Stimulated activated CD4-positive, alpha-beta T cell treated with anti-CD3 and anti-CD28 coated beads, Interleukin-15, amount 100 ng/mL, for 48 hours (primary cell): ENCODE measurements around the gene CYTH4.

Experiments
- DNase-seq, 2 donors: peaks; one replicate each; pipeline ENCODE4 v3.0.0-alpha.2; 2020; ENCODE audit warnings: low read depth in 2 of 2

CYTH4 gene

DNA sequence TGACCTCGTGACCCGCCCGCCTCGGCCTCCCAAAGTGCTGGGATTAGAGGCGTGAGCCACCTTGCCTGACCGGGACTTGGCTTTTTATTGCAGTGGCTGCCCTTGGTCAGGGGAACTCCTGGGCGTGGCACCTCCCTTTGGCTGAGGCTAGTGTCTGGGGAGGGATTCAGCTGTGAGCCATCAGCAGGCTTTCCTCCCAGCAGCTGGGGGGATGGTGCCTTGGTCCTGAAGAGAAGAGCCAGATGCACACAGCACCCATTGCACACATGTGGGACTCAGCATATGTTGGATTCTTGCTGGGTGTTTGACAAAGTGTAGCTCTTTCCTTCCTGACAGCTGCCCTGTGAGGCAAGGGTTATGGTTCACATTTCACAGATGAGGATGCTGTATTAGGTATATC lies 8.4 kb downstream of the CYTH4 start:
- DNase-seq: no peak

- DNase-seq: no peak
These were observed 9.4 kb downstream of the CYTH4 start for GRCh38 chr22:37291559-37292298.

DNA sequence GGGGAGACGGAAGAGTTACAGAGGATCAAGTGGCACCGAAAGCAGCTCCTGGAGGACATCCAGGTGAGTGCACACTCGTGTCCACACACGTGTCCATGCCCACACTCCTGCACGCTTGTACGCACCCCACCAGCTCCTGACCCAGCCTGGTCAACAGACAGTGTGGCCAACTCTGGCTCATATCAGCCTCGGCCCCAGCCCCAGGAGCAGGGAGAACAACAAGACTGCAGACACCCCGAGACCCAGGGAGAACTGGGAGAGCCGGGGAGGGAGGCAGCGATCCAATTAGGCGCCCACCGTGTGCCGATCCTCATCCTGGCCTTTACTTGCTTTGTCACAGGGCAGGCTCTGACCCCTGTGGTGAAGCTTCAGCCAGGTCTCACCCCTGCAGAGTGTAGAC lies 10.3 kb downstream of the CYTH4 start:
- no peak for DNase-seq

DNA sequence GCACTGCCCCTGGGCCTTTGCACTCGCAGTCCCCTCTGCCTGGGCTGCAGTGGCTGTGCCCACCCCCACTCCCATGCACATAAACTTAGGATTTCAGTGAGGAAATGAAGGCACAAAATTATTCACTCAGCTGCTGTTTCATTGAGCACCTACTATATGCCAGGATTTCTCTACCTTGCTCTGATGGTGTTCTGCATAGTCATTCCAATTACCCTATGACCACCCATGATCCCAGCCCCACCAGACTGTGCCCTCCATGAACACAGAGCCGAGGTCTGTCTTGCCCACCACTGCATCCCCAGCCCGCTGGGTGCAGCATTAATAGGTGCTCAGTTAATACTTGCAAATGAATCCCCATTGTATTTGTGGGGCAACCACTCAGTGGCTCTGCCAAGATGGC lies 10.9 kb downstream of the CYTH4 start:
- no peak for DNase-seq

- DNase-seq: no peak
These were observed 12.4 kb downstream of the CYTH4 start for GRCh38 chr22:37294747-37295146.

DNA sequence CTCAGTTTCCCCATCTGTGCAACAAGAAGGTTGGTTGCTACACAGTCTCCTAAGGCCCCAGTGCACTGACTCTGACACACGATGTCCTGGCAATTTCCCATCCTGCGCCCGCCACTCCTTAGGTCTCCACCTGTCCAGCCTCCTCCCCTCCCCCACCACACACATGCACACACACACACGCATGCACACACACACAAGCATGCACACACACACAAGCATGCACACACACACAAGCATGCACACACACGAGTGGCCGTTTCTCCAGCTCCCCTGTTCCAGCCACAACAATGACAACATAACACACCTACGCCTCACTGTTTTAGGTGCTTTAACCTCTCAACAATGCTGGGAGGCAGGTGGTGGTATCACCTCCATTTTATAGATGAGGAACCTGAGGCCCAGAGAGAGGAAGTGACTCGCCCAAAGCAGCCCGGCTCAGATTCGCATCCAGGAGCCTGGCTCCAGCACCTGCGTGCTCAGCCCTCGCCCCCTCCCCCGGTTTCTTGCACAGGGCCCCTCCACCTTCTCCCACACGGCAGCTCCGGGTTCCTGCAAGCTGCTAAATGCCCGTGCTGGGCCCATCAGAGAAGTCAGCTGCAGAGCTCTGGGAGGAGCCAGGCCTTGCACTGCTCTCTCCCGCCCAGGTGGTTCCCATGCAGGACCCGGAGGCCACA lies 13.0 kb downstream of the CYTH4 start:
- no peak for DNase-seq

GRCh38 chr22:37295946-37296345 lies 13.6 kb downstream of the CYTH4 start:
- no peak for DNase-seq

DNA sequence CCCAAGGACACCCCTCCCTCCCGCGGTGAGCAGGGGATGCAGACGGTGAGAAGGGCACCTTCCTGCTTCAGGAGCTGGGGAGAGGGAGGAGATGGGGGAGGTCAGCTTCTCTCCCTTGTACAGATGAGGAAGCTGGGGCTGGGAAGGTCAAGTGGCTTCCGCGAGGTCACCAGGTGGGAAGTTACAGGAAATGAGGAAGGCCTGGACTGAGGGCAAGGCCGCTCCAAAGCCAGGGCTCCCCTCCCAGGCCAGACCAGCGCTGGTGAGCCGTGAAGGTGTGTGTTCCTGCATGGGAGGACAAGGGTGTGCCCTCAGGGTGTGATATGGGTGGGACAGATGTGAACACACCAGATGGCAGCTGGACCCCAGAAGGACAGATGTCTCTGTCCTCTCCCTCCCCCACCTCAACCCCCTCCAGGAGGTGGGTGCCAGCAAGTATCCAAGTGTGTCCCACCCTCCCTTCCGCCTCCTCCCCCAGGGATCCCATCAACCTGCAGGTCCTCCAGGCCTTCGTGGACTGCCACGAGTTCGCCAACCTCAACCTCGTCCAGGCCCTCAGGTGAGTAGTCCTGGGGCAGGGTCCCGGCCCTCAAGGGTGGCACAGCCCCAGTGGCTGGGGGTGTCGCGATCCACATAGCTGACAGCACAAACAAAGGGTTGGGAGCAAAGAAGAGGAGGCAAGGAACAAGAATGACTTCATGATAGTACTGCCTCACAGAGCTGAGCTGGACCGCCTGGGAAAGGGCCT lies 16.6 kb downstream of the CYTH4 start:
- DNase-seq: no peak

GRCh38 chr22:37299969-37300509 lies 17.7 kb downstream of the CYTH4 start:
- no peak for DNase-seq

DNA sequence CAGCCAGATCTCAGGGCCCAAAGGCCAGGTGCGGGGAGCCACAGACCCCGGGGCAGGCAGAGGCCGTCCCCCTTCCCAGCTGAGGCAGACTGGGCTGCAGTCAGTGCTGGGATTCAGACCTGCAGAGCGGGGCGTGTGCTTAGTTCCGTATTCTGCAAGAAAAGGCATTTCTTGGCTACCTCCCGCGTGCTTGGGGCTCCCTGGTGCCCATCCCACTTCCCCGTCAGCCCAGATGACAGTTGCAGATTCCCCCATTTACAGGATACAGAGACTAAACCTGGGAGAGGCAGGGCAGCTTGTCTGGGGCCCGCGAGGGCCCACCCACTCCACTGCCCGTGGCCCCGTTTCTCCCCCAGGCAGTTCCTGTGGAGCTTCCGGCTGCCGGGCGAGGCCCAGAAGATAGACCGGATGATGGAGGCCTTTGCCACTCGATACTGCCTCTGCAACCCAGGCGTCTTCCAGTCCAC lies 18.3 kb downstream of the CYTH4 start:
- no peak for DNase-seq

DNA sequence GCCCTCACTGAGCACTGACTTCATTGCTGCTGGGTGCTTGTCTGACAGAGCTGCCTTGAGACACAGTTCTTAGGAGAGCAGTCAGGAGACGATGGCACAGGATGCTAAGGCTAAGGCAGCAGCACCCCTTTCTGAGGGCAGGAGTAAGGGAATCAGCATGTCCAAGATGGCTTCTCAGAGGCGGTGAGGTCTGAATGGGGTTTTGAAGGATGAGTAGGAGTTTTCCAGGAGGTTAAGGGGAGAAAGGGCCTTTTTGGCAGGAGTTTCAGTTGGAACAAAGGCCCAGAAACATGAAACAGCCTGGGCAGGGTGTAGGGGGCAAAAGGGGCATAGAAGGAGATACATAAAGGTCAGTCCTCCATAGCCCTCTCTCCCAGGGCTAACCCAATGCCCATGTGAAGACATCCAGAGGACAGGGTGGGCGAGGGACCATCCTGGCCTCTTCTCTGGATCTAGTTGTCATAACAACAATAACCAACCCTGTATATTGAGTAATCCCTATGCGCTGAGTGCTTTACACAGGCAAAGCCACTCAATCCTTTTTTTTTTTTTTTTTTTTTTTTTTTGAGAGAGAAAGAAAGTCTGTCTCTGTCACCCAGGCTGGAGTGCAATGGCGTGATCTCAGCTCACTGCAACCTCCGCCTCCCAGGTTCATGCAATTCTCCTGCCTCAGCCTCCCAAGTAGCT lies 19.0 kb downstream of the CYTH4 start:
- DNase-seq: no peak

DNA sequence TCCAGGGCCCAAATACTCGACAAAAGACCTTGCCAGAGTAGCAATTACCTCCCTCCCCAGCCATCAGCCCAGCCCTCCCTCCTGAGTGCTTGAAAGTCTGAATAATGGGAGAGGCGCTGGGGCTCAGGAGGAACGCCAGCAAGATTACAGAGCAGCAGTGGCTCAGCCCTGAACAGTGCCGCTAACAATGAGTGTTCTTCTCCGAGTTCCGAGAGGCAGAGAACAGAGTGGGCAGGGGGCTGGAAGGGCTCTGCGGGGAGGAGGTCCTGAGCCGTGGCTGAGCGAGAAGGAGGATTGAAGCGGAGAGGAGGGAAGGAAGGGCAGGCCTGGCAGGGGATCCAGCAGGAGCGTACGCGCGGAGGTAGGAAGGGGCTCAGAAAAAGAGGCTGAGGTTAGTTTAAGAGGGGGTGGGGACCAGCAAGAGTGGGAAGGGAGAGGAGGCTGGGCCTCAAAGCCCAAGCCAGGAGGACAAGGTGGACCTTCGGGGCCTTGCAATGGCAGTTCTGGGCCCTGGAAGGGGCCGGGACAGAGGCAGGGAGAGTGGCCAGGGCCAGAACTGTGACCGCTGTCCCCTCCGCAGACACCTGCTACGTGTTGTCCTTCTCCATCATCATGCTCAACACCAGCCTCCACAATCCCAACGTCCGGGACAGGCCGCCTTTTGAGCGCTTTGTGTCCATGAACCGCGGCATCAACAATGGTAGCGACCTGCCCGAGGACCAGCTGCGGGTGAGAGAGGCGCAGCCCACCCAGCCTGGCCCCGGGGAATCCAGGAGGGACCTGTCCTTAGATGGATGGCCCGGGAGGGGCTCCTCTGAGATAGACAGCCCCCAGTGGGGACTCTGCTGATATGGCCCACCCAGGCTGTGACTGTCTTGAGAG lies 20.6 kb downstream of the CYTH4 start:
- DNase-seq: no peak

DNA sequence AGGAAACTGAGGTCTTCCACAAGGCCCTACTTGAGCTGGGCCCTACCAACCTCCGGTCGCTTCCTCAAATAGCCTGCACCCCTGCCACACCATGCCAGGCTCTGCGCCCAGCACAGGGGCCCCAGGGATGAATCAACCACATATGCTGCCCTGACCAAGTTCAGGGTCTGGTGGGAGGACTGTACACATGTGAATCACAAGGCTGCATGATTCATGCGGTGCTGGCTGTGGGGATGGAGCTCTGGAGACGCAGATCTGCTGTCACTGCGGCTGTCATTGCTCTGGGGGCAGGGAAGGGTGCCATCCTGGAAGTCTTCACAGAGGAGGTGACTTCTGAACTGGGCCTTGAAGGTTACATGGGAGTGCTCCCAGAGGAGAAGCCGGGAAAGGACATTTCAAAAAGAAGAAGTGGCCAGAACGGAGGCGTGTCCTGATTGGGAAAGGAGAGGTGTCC lies 21.5 kb downstream of the CYTH4 start:
- DNase-seq: peak; percentile 76

GRCh38 chr22:37304595-37305343 lies 22.5 kb downstream of the CYTH4 start:
- no peak for DNase-seq

GRCh38 chr22:37305887-37306286 lies 23.6 kb downstream of the CYTH4 start:
- no peak for DNase-seq

DNA sequence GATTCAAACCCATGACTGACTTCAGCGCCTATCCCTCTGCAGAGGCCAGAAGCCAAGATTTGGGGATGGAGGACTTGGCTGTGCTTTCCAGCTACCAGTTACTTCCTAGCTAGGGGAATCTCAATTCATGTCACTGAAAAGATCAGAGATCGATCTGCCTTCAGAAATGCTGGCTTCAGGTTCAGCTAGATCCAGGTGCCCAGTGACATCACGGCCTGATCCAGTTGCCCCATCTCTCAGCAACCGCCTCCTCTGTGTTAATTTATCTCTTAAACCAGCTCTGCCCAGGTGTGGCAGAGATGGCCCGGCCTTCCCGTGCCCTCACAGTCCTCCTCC lies 24.2 kb downstream of the CYTH4 start:
- no peak for DNase-seq

DNA sequence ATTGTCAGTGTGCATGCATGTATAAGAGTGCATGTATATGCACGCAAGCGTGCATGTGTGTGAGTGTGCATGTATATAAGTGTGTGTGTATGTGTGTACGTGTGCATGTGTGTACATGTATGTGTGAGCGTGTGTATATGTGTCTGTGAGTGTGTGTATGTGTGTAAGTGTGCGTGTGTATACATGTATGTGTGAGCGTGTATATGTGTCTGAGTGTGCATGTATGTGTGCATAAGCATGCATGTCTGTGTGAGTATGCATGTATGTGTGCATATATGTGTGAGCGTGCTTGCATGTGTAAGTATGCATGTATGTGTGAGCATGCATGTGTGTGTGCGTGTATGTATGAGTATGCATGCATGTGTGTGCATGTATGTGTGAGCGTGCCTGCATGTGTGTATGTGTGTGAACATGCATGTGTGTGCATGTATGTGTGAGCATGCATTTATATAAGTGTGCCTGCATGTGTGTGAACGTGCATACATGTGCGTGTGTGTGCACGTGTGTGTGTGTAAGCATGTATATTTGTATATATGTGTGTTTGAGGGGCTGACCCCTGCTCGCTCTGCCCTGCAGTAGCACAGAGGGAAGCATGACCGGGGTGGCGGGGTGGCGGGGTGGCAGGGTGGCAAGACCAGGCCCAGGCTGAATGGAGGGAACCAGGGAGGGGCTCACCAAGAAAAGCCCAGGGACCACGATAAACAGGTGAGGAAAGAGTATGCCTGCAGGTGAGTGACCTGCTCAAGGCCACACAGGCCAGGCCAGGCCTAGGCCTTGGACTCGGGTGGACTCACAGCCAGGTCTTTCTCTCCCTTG lies 26.3 kb downstream of the CYTH4 start:
- no peak for DNase-seq

GRCh38 chr22:37309211-37310074 lies 27.1 kb downstream of the CYTH4 start:
- DNase-seq: no peak
